Naive B cell (primary cell): Measurements from ENCODE around the gene CCDC195. TPM values are rescaled to one million over a fixed set of nuclear protein-coding genes. Genes with fewer than 3 reads are reported as not detected.

ENCODE experiments used
- ATAC-seq, 2 donors: fragments of 150-1000 bp; cut with Tn5 transposase; 2 replicates each; pipeline ENCODE4 v1.10.0; 2021; ENCODE audit warnings: low read depth in 2 of 2, mild to moderate bottlenecking in 2 of 2, moderate library complexity in 2 of 2
- DNase-seq: peaks from one replicate; pipeline ENCODE4 v3.0.0; 2022
- H3K27ac Mint-ChIP-seq, 6 donors: one replicate each; pipeline ENCODE4 v1.8.0; 2020 to 2022; ENCODE audit warnings: mild to moderate bottlenecking in 6 of 6, mixed read lengths in 6 of 6, moderate library complexity in 5 of 6, inconsistent platforms in 2 of 6
- H3K27me3 Mint-ChIP-seq, 3 donors: one replicate each; pipeline ENCODE4 v1.8.0; 2021 to 2022; ENCODE audit warnings: mixed read lengths in 3 of 3, mild to moderate bottlenecking in 1 of 3
- H3K36me3 Mint-ChIP-seq, 2 donors: one replicate each; pipeline ENCODE4 v1.8.0; 2020 to 2022; ENCODE audit warnings: mixed read lengths in 2 of 2, inconsistent platforms in 1 of 2, mild to moderate bottlenecking in 1 of 2
- H3K4me1 Mint-ChIP-seq, 3 donors: one replicate each; pipeline ENCODE4 v1.8.0; 2020 to 2022; ENCODE audit warnings: mixed read lengths in 3 of 3, inconsistent platforms in 1 of 3, mild to moderate bottlenecking in 1 of 3, moderate library complexity in 1 of 3
- H3K4me3 Mint-ChIP-seq, 8 donors: one replicate each; pipeline ENCODE4 v1.8.0; 2020 to 2022; ENCODE audit warnings: mild to moderate bottlenecking in 8 of 8, mixed read lengths in 8 of 8, moderate library complexity in 8 of 8, inconsistent platforms in 2 of 8
- H3K9me3 Mint-ChIP-seq, 7 donors: one replicate each; pipeline ENCODE4 v1.8.0; 2020 to 2022; ENCODE audit warnings: mixed read lengths in 7 of 7, mild to moderate bottlenecking in 5 of 7, inconsistent platforms in 2 of 7, moderate library complexity in 1 of 7
- polyA plus RNA-seq, 6 donors: library from polyadenylated mRNA; unstranded; fragments of 300-500 nt; fragmentation: Illumina TruSeq; gene quantifications; one replicate each; pipeline ENCODE4 v1.2.3, GENCODE V29; 2021; ENCODE audit warnings: low read depth in 6 of 6

The CCDC195 gene
- polyA plus RNA-seq, 6 donors from 2014 or later, result not detected

- Mint-ChIP-seq H3K36me3 (peaks cover 8 to 11% of the 10 kb centered on the region in 2 donors), H3K4me3 (no peak overlapping the region), H3K27me3 (peaks cover 0 to 5% (median 0%) of the 10 kb centered on the region in 3 donors), H3K27ac (no peak overlapping the region), H3K9me3 (peaks cover 4 to 21% (median 15%) of the 10 kb centered on the region in 7 donors), H3K4me1 (no peaks in the 10 kb centered on the region)
- DNase-seq, result no peak
- no peak for ATAC-seq
Observed at GRCh38 chr2:224723586-224724217, 7.5 kb upstream of the CCDC195 start.

- Mint-ChIP-seq H3K9me3 (peaks cover 0 to 15% (median 9%) of the 10 kb centered on the region in 7 donors), H3K27me3 (no peaks in the 10 kb centered on the region), H3K27ac (no peak overlapping the region), H3K36me3 (peaks cover 0 to 5% of the 10 kb centered on the region in 2 donors), H3K4me3 (no peak overlapping the region), H3K4me1 (no peaks in the 10 kb centered on the region)
- no peak for ATAC-seq
- DNase-seq, result no peak
Observed at GRCh38 chr2:224722770-224723169, 6.6 kb upstream of the CCDC195 start.

GRCh38 chr2:224722250-224722649 is 6.1 kb upstream of the CCDC195 start:
- ATAC-seq (no peak), DNase-seq (no peak)
- Mint-ChIP-seq H3K27ac (no peak overlapping the region), H3K4me3 (no peak overlapping the region), H3K27me3 (no peaks in the 10 kb centered on the region), H3K4me1 (no peaks in the 10 kb centered on the region), H3K36me3 (peaks cover 0 to 5% of the 10 kb centered on the region in 2 donors), H3K9me3 (peaks cover 0 to 10% (median 7%) of the 10 kb centered on the region in 7 donors)

GRCh38 chr2:224716921-224717320 is 756 bp upstream of the CCDC195 start:
- Mint-ChIP-seq H3K27me3 (peaks cover 0 to 11% (median 9%) of the 10 kb centered on the region in 3 donors), H3K36me3 (peaks cover 0 to 7% of the 10 kb centered on the region in 2 donors), H3K4me1 (no peaks in the 10 kb centered on the region), H3K4me3 (no peak overlapping the region), H3K9me3 (peaks cover 0 to 16% (median 8%) of the 10 kb centered on the region in 7 donors), H3K27ac (no peak overlapping the region)
- DNase-seq (no peak), ATAC-seq (no peak)

DNA sequence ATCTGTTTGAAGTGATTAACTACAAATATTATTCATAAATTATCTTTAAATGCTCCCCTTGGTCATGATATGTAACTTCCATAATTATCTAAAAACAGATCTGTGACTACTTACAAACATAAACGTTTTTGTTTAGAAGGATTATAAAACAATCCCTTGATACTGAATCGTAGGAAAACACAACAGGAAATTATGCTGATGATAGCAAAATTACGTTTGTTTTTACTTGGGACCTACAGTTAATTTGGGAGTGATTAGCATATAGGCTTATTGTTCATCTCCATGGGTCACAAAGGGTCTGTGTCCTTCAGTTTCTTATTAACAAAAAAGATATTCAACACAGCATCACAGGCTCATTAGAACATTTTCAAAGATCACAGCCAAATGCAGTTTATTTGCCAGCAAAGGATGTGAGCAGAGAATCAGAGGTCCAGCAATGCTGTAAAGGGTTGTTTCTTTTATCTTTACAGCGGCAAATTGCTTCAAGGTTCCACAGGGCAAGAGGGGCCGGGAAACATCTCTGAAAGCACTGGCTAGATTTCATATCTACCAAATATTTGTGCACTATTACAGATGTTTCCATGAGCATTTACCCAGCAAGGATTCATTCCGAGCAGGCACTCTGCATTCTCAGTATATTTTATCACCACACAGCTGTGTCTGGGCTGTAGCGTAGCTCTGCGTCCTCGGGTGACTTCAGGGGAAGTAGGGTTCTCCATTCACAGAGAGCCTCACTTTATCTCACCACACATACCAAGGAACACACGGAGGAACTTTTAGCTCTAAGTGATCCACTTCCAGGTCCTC is 4.1 kb downstream of the CCDC195 start:
- DNase-seq, result no peak

GRCh38 chr2:224711381-224711780 is 4.8 kb downstream of the CCDC195 start:
- H3K4me1 Mint-ChIP-seq, result peaks cover 0 to 3% (median 0%) of the 10 kb centered on the region in 3 donors
- H3K4me3 Mint-ChIP-seq, result no peak overlapping the region
- DNase-seq, result no peak
- peaks cover 4 to 14% of the 10 kb centered on the region in 2 donors for H3K36me3 Mint-ChIP-seq
- peaks cover 6 to 39% (median 33%) of the 10 kb centered on the region in 3 donors for H3K27me3 Mint-ChIP-seq
- H3K9me3 Mint-ChIP-seq, result peaks cover 0 to 16% (median 8%) of the 10 kb centered on the region in 7 donors
- no peak for ATAC-seq
- H3K27ac Mint-ChIP-seq, result no peak overlapping the region

More for the DNA sequence above, 4.1 kb downstream of the CCDC195 start:
- Mint-ChIP-seq H3K27me3 (peaks cover 6 to 37% (median 37%) of the 10 kb centered on the region in 3 donors), H3K4me3 (no peak overlapping the region), H3K27ac (no peak overlapping the region), H3K4me1 (peaks cover 0 to 3% (median 0%) of the 10 kb centered on the region in 3 donors), H3K9me3 (peaks cover 0 to 16% (median 8%) of the 10 kb centered on the region in 7 donors), H3K36me3 (peaks cover 4 to 14% of the 10 kb centered on the region in 2 donors)
- ATAC-seq, result no peak

GRCh38 chr2:224709301-224709700 is 6.9 kb downstream of the CCDC195 start:
- no peak overlapping the region for H3K4me3 Mint-ChIP-seq

DNA sequence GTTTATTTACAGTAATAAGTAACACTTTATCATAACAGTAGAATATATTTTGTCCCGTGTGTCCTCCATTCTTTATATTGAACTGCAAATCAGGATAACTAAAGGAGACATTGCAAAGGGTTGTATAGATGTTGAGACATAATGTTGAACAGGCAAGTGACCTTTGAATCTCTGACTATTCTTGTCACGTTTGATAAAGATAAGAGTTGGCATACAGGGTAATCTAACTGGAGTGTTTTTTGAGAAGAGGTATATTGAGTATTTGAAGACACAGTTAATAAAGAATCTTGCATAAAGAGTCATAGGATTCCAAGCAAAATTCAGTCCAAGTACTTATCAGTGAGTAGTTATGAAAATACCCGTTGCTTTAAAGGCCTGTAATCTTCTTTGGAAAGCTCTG is 21.7 kb downstream of the CCDC195 start:
- ATAC-seq, result no peak

More at GRCh38 chr2:224709301-224709700, 6.9 kb downstream of the CCDC195 start:
- Mint-ChIP-seq H3K9me3 (peaks cover 0 to 11% (median 4%) of the 10 kb centered on the region in 7 donors), H3K4me1 (peaks cover 0 to 3% (median 0%) of the 10 kb centered on the region in 3 donors), H3K36me3 (peaks cover 4 to 12% of the 10 kb centered on the region in 2 donors), H3K27me3 (peaks cover 6 to 39% (median 26%) of the 10 kb centered on the region in 3 donors), H3K27ac (no peak overlapping the region)
- no peak for DNase-seq
- ATAC-seq, result no peak

DNA sequence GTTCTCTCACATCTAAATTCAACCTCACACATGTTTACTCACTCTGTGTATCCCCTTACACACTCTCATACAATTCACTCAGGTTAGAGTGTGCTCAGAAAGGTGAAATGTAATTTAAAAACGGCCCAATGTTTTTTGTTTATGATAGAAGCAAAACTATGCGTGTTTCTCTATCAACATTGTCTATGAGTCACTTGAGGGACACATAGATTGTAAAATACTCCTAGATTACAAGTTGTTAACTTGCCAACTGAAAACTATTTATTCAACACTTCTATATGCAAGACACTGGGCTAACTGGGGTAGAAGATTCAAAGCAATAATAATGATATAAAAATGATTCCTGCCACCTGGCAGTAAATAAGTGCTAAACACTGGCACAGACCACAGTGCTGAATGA is 24.6 kb downstream of the CCDC195 start:
- Mint-ChIP-seq H3K4me3 (no peak overlapping the region), H3K36me3 (no peaks in the 10 kb centered on the region), H3K4me1 (no peaks in the 10 kb centered on the region), H3K9me3 (peaks cover 0 to 6% (median 3%) of the 10 kb centered on the region in 7 donors), H3K27me3 (peaks cover 8 to 10% (median 8%) of the 10 kb centered on the region in 3 donors), H3K27ac (no peak overlapping the region)
- DNase-seq (no peak), ATAC-seq (no peak)

More for the DNA sequence above, 21.7 kb downstream of the CCDC195 start:
- peaks cover 0 to 6% (median 3%) of the 10 kb centered on the region in 7 donors for H3K9me3 Mint-ChIP-seq
- H3K36me3 Mint-ChIP-seq, result no peaks in the 10 kb centered on the region
- H3K27me3 Mint-ChIP-seq, result peaks cover 8 to 10% (median 8%) of the 10 kb centered on the region in 3 donors
- no peaks in the 10 kb centered on the region for H3K4me1 Mint-ChIP-seq
- H3K27ac Mint-ChIP-seq, result no peak overlapping the region
- H3K4me3 Mint-ChIP-seq, result no peak overlapping the region
- no peak for DNase-seq

- ATAC-seq (no peak), DNase-seq (no peak)
- peaks cover 0 to 6% (median 3%) of the 10 kb centered on the region in 7 donors for H3K9me3 Mint-ChIP-seq
- H3K27ac Mint-ChIP-seq, result no peak overlapping the region
- peaks cover 8 to 10% (median 8%) of the 10 kb centered on the region in 3 donors for H3K27me3 Mint-ChIP-seq
- H3K4me1 Mint-ChIP-seq, result no peaks in the 10 kb centered on the region
- no peak overlapping the region for H3K4me3 Mint-ChIP-seq
- no peaks in the 10 kb centered on the region for H3K36me3 Mint-ChIP-seq
Observed at GRCh38 chr2:224690868-224691267, 25.3 kb downstream of the CCDC195 start.

- H3K9me3 Mint-ChIP-seq, result peaks cover 0 to 6% (median 2%) of the 10 kb centered on the region in 7 donors
Observed at GRCh38 chr2:224689539-224689938, 26.6 kb downstream of the CCDC195 start.

DNA sequence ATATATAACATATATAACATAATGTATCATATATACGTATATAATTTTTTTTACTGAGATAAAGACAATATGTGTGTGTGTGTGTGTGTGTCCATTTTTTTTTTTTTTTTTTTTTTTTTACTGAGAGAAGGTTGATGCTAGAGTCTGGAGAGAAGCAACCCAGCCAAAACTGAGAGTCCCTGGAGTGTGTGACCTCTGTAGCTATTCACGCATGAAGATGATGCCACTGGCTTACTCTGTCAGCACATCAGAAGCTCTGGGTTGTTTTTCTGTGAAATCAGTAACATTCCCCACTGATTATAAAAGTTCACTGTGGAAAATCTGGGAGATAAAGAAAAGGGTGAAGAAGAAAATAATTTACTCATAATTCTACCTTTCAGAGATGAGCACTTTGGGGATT is 27.2 kb downstream of the CCDC195 start:
- DNase-seq (no peak), ATAC-seq (no peak)
- Mint-ChIP-seq H3K9me3 (peaks cover 0 to 4% (median 0%) of the 10 kb centered on the region in 7 donors), H3K36me3 (no peaks in the 10 kb centered on the region), H3K4me1 (no peaks in the 10 kb centered on the region), H3K27me3 (peaks cover 8 to 25% (median 19%) of the 10 kb centered on the region in 3 donors), H3K27ac (no peak overlapping the region), H3K4me3 (no peak overlapping the region)

More at GRCh38 chr2:224689539-224689938, 26.6 kb downstream of the CCDC195 start:
- ATAC-seq (no peak), DNase-seq (no peak)
- Mint-ChIP-seq H3K4me1 (no peaks in the 10 kb centered on the region), H3K4me3 (no peak overlapping the region), H3K27ac (no peak overlapping the region), H3K36me3 (no peaks in the 10 kb centered on the region), H3K27me3 (peaks cover 8 to 20% (median 15%) of the 10 kb centered on the region in 3 donors)

GRCh38 chr2:224687156-224687555 is 29.0 kb downstream of the CCDC195 start:
- Mint-ChIP-seq H3K36me3 (peaks cover 0 to 4% of the 10 kb centered on the region in 2 donors), H3K27ac (no peak overlapping the region), H3K27me3 (peaks cover 8 to 28% (median 12%) of the 10 kb centered on the region in 3 donors), H3K4me1 (no peaks in the 10 kb centered on the region), H3K9me3 (no peaks in the 10 kb centered on the region), H3K4me3 (no peak overlapping the region)
- DNase-seq, result no peak
- no peak for ATAC-seq
